Psoas muscle (tissue), 8 donors: Measurements from ENCODE around the gene RFX7. TPM values are rescaled to one million over a fixed set of nuclear protein-coding genes. Genes with fewer than 3 reads are reported as not detected.

Source experiments
- ATAC-seq, 4 donors: fragments of 200-7000 bp; cut with Tn5 transposase; one replicate each; pipeline ENCODE4 v1.9.1; 2020; ENCODE audit warnings: moderate library complexity in 3 of 4, mild to moderate bottlenecking in 2 of 4
- DNase-seq, 2 donors: peaks; one replicate each; pipeline ENCODE4 v3.0.0-alpha.2; 2020
- H3K27ac ChIP-seq: fragments of 200-600 bp; one replicate; pipeline ENCODE4 v1.8.0; 2022
- H3K27me3 ChIP-seq, 3 donors: fragments of 200-600 bp in 1 of 3; one replicate each; pipeline versions ENCODE4 v1.6.1 to v1.8.0; 2013 to 2022; ENCODE audit warnings: low read length in 2 of 3, mild to moderate bottlenecking in 2 of 3, moderate library complexity in 1 of 3; ENCODE audit not compliant: insufficient read depth in 3 of 3
- H3K36me3 ChIP-seq, 2 donors: fragments of 200-600 bp in 1 of 2; one replicate each; pipeline versions ENCODE4 v1.6.1 to v1.8.0; 2013 to 2022; ENCODE audit warnings: low read depth in 1 of 2, mild to moderate bottlenecking in 1 of 2, moderate library complexity in 1 of 2; ENCODE audit not compliant: insufficient read depth in 1 of 2
- H3K4me1 ChIP-seq: fragments of 200-600 bp; one replicate; pipeline ENCODE4 v1.8.0; 2022
- H3K4me3 ChIP-seq: fragments of 200-600 bp; one replicate; pipeline ENCODE4 v1.8.0; 2022; ENCODE audit warnings: mild to moderate bottlenecking
- H3K9me3 ChIP-seq: fragments of 200-600 bp; one replicate; pipeline ENCODE4 v1.8.0; 2022
- WGBS, 3 donors: extraction: QIAGEN DNeasy Blood & Tissue Kit; methylation state at CpG; one replicate each; pipeline versions ENCODE4 v1.1.6 to v1.1.7; 2013; 5-methylcytosine and 5-hydroxymethylcytosine counted together
- intact Hi-C, 2 donors: fragments of 100-400 bp; cut with DNase I; formaldehyde crosslinking; loops; one replicate each; pipeline versions ENCODE4 v1.11.0 to v1.14.2; 2022
- polyA plus RNA-seq, 3 donors: library from polyadenylated mRNA; stranded (reverse); fragments of 200-250 nt; gene quantifications; one replicate each; pipeline ENCODE4 v1.2.3, GENCODE V29; 2013
- total RNA-seq, 4 donors: library from RNA; stranded (reverse); fragmentation: NEBNext Ultra II Directional in 2 of 4; extraction: Animal tissue kit (Norgen Biotek cat#: 25700) in 2 of 4; gene quantifications; one replicate each; pipeline versions ENCODE4 v1.2.1 to v1.2.4, GENCODE V29; 2021 to 2023
- TF ChIP-seq, protein P1 (sequence below): fragments of 200-600 bp; IDR thresholded peaks from one replicate; pipeline ENCODE4 v1.8.0; 2022; ENCODE audit warnings: antibody characterized with exemption
- donor health status: healthy with polysubstance abuse.
- donor health status: DM: no; HTN: no; CAD: no; lungs with moderate emphysema.
- donor health status: Bipolar disorder and iron deficiency.
- donor health status: healthy.
- donor health status: DM: yes; HTN: yes; CAD: no.
- donor health status: DM: no; HTN: no; CAD: no.
- donor health status: DM: no; HTN: no; CAD: no.
- donor health status: DM: yes; HTN: yes; CAD: no.

Gene RFX7
- total and polyA plus RNA-seq, 7 donors = 0.83 to 17.6 (median 11.8) TPM

- H3K27ac ChIP-seq = no peak overlapping the region
- H3K4me1 ChIP-seq = peaks cover 3% of the 10 kb centered on the region
- intact Hi-C loops = no loop called here
- ATAC-seq (no peak), DNase-seq (no peak)
- no peaks in the 10 kb centered on the region for H3K27me3 ChIP-seq
- H3K4me3 ChIP-seq = no peak overlapping the region
- WGBS, 3 donors = 69 to 84% (median 82%) methylated on average over 1 of the region's 1 CpG
- H3K9me3 ChIP-seq = no peaks in the 10 kb centered on the region
- TF ChIP-seq, protein P1, sequence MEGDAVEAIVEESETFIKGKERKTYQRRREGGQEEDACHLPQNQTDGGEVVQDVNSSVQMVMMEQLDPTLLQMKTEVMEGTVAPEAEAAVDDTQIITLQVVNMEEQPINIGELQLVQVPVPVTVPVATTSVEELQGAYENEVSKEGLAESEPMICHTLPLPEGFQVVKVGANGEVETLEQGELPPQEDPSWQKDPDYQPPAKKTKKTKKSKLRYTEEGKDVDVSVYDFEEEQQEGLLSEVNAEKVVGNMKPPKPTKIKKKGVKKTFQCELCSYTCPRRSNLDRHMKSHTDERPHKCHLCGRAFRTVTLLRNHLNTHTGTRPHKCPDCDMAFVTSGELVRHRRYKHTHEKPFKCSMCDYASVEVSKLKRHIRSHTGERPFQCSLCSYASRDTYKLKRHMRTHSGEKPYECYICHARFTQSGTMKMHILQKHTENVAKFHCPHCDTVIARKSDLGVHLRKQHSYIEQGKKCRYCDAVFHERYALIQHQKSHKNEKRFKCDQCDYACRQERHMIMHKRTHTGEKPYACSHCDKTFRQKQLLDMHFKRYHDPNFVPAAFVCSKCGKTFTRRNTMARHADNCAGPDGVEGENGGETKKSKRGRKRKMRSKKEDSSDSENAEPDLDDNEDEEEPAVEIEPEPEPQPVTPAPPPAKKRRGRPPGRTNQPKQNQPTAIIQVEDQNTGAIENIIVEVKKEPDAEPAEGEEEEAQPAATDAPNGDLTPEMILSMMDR = no peak
- peaks cover 0 to 17% of the 10 kb centered on the region in 2 donors for H3K36me3 ChIP-seq
Measured at GRCh38 chr15:56146756-56147155, 96.9 kb downstream of the RFX7 start.

GRCh38 chr15:56128081-56128480 lies 115.6 kb downstream of the RFX7 start:
- ATAC-seq (no peak), DNase-seq (no peak)
- no peaks in the 10 kb centered on the region for H3K4me1 ChIP-seq
- no peaks in the 10 kb centered on the region for H3K36me3 ChIP-seq
- TF ChIP-seq, protein P1 = no peak
- no peaks in the 10 kb centered on the region for H3K27me3 ChIP-seq
- H3K27ac ChIP-seq = no peak overlapping the region
- peaks cover 20% of the 10 kb centered on the region for H3K9me3 ChIP-seq
- no peak overlapping the region for H3K4me3 ChIP-seq
- intact Hi-C loops = no loop called here

DNA sequence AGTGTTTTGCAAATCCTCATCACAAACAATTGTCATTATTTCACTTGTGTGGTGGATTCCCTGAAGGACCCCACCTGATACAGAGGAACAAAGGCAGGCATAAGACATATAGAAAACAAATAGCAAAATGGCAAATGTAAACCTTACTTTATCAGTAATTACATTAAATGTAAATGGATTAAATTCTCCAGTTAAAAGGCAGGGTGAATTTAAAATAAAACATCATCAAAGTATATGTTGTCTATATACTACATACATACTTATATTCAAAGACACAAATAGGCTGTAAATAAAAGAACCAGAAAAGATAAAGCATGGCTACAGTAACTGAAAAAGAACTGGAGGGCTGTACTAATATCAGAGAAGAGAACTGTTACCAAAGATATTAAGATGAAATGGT lies 117.3 kb downstream of the RFX7 start:
- no peaks in the 10 kb centered on the region for H3K4me1 ChIP-seq
- H3K4me3 ChIP-seq = no peak overlapping the region
- intact Hi-C loops = no loop called here
- H3K27me3 ChIP-seq = no peaks in the 10 kb centered on the region
- peaks cover 0 to 3% of the 10 kb centered on the region in 2 donors for H3K36me3 ChIP-seq
- ATAC-seq = no peak
- TF ChIP-seq, protein P1 = no peak
- peaks cover 20% of the 10 kb centered on the region for H3K9me3 ChIP-seq
- H3K27ac ChIP-seq = no peak overlapping the region
- no peak for DNase-seq

DNA sequence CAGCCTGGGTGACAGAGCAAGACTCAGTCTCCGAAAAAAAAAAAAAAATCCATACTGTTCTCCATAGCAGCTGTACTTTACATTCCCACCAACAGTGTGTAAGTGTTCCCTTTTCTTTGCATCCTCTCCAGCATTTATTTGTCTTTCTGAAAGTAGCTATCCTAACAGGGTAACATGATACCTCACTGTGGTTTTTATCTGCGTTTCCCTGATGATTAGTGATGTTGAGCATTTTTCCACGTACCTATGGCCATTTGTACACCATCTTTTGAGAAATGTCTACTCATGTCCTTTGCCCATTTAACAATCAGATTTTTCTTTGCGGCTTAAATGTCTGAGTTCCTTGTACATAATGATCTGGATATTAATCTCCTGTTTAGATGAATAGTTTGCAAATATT lies 119.3 kb downstream of the RFX7 start:
- Histone ChIP-seq H3K36me3 (peaks cover 0 to 3% of the 10 kb centered on the region in 2 donors), H3K4me3 (no peak overlapping the region), H3K4me1 (no peaks in the 10 kb centered on the region), H3K9me3 (peaks cover 39% of the 10 kb centered on the region), H3K27ac (no peak overlapping the region), H3K27me3 (no peaks in the 10 kb centered on the region)
- 87 to 96% (median 94%) methylated on average over 4 of the region's 4 CpGs for WGBS, 3 donors
- ATAC-seq (no peak), DNase-seq (no peak)
- intact Hi-C loops = no loop called here
- TF ChIP-seq, protein P1 = no peak

GRCh38 chr15:56105855-56106254 lies 137.8 kb downstream of the RFX7 start:
- DNase-seq (no peak), ATAC-seq (no peak)
- Histone ChIP-seq H3K4me3 (no peak overlapping the region), H3K27ac (no peak overlapping the region), H3K9me3 (no peaks in the 10 kb centered on the region), H3K36me3 (peaks cover 0 to 5% of the 10 kb centered on the region in 2 donors), H3K27me3 (no peaks in the 10 kb centered on the region), H3K4me1 (peaks cover 29% of the 10 kb centered on the region)
- intact Hi-C loops = loop anchor here in 1 of 2 donors (10.0 kb wide), 1 partner anchor 139 kb away; the partner anchor contains the start of gene RFX7
- WGBS, 3 donors = 64 to 69% (median 68%) methylated on average over 1 of the region's 1 CpG
- TF ChIP-seq, protein P1 = no peak
